Uterus (tissue), 4 donors: ENCODE measurements around the gene GSS. TPM values are rescaled to one million over a fixed set of nuclear protein-coding genes. Genes with fewer than 3 reads are reported as not detected.

ENCODE experiments used
- DNase-seq, 2 donors: peaks; one replicate each; pipeline ENCODE4 v3.0.0-alpha.2; 2019 to 2020
- H3K27ac ChIP-seq, 2 donors: fragments of 200-600 bp; sonication (generic); 1 replicate in 1 of 2; 2 replicates in 1 of 2; pipeline ENCODE4 v1.5.1; 2016 to 2018
- H3K27me3 ChIP-seq, 2 donors: fragments of 200-600 bp; sonication (generic); one replicate each; pipeline ENCODE4 v1.5.1; 2018 to 2019; ENCODE audit warnings: control low read depth in 1 of 2
- H3K36me3 ChIP-seq, 2 donors: fragments of 200-600 bp; sonication (generic); one replicate each; pipeline ENCODE4 v1.5.1; 2019; ENCODE audit warnings: control low read depth in 1 of 2
- H3K4me1 ChIP-seq, 2 donors: fragments of 200-600 bp; sonication (generic); one replicate each; pipeline ENCODE4 v1.5.1; 2018 to 2019; ENCODE audit warnings: control low read depth in 1 of 2
- H3K4me3 ChIP-seq, 2 donors: fragments of 200-600 bp; sonication (generic); 1 replicate in 1 of 2; 2 replicates in 1 of 2; pipeline ENCODE4 v1.5.1; 2018 to 2019; ENCODE audit warnings: mild to moderate bottlenecking in 1 of 2
- H3K9me3 ChIP-seq, 2 donors: fragments of 200-600 bp; sonication (generic); one replicate each; pipeline ENCODE4 v1.5.1; 2019; ENCODE audit warnings: control low read depth in 1 of 2
- CTCF ChIP-seq, 4 experiments: fragments of 200-600 bp in 2 of 4; fragments of 450-650 bp in 2 of 4; sonication (generic) in 2 of 4; IDR thresholded peaks; one replicate each; pipeline ENCODE4 v1.5.1; 2016 to 2019; ENCODE audit warnings: antibody characterized with exemption in 4 of 4, mild to moderate bottlenecking in 2 of 4, moderate library complexity in 1 of 4
- POLR2A ChIP-seq, 2 donors: fragments of 450-650 bp; IDR thresholded peaks; one replicate each; pipeline ENCODE4 v1.6.1; 2016; ENCODE audit warnings: antibody characterized with exemption in 2 of 2, mild to moderate bottlenecking in 1 of 2, moderate library complexity in 1 of 2
- intact Hi-C: fragments of 100-400 bp; cut with DNase I; formaldehyde crosslinking; loops from one replicate; pipeline ENCODE4 v1.15.1; 2023; ENCODE audit warnings: low total_unique reads
- total RNA-seq, 4 donors: library from RNA; depleted of rRNA in 3 of 4; stranded (reverse); fragments of >200 nt in 3 of 4; gene quantifications; one replicate each; pipeline versions ENCODE4 v1.1.0 to v1.2.4, GENCODE V29; 2014 to 2023
- donor health status: DM: yes; HTN: yes; CAD: no.

Gene GSS
- total RNA-seq, 4 donors from 2014 or later: 3.8 to 47.2 (median 16.5) TPM

DNA sequence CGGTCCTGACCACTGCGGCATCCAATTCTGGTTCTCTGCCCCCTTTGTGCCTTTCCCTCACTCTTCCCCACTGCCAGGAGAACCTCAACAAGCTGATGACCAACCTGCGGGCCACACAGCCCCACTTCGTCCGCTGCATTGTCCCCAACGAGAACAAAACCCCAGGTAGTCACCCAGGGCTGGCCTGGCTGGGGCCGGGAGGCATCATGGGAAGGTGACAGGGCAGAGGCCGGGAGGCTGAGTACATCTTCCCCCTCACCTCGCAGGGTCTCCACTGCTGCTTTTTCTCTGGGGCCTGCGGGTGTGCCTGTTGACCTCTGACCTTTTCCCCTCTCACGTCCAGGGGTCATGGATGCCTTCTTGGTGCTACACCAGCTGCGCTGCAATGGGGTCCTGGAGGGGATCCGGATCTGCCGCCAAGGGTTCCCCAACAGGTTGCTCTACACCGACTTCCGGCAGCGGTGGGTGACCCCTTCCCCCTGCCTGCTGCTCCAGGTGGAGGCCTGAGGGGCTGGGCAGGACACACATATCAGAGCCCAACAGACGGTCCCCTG, 35.1 kb upstream of the GSS start:
- no peak for DNase-seq
- intact Hi-C loops: no loop called here
- Histone ChIP-seq H3K36me3 (no peaks in the 10 kb centered on the region), H3K4me3 (no peak overlapping the region), H3K9me3 (no peaks in the 10 kb centered on the region), H3K4me1 (no peaks in the 10 kb centered on the region), H3K27me3 (no peaks in the 10 kb centered on the region), H3K27ac (no peak overlapping the region)
- TF ChIP-seq CTCF (IDR thresholded peaks at IDR 0.05) (no peak), POLR2A (IDR thresholded peaks at IDR 0.05) (no peak)

GRCh38 chr20:34990231-34990630, 34.6 kb upstream of the GSS start:
- Histone ChIP-seq H3K27ac (no peak overlapping the region), H3K36me3 (no peaks in the 10 kb centered on the region), H3K4me3 (no peak overlapping the region), H3K27me3 (no peaks in the 10 kb centered on the region), H3K4me1 (no peaks in the 10 kb centered on the region), H3K9me3 (no peaks in the 10 kb centered on the region)
- intact Hi-C loops: no loop called here
- no peak for DNase-seq
- TF ChIP-seq CTCF (IDR thresholded peaks at IDR 0.05): no peak
- no peak for TF ChIP-seq POLR2A (IDR thresholded peaks at IDR 0.05)

- Histone ChIP-seq H3K27me3 (no peaks in the 10 kb centered on the region), H3K9me3 (no peaks in the 10 kb centered on the region), H3K4me1 (no peaks in the 10 kb centered on the region), H3K36me3 (no peaks in the 10 kb centered on the region), H3K27ac (no peak overlapping the region), H3K4me3 (no peak overlapping the region)
- DNase-seq: peak in 1 of 2 donors; percentile 15
- TF ChIP-seq CTCF (IDR thresholded peaks at IDR 0.05): no peak
- no peak for TF ChIP-seq POLR2A (IDR thresholded peaks at IDR 0.05)
- intact Hi-C loops: no loop called here
These were observed 34.1 kb upstream of the GSS start for GRCh38 chr20:34989670-34990069.

DNA sequence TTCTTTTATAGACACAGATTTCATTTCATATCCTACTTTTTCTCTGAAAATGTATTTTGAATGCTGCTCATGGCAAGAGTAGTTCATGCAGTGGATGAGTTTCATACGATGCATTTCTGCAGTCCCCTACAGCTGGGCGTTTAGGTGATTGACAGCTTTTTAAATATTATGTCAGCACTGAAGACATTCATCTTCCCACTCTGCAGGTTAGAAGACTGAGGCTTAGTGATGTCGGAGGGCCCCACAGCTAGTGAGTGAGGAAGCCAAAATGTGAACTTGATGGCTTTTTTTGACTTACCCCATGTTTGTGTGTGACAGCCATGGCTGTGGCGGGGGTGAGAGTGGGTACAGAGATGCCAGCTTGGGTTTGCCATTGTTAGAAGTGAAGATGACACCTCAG, 33.5 kb upstream of the GSS start:
- intact Hi-C loops: no loop called here
- no peak for DNase-seq
- no peak overlapping the region for H3K4me3 ChIP-seq
- TF ChIP-seq POLR2A (IDR thresholded peaks at IDR 0.05): no peak
- TF ChIP-seq CTCF (IDR thresholded peaks at IDR 0.05): no peak
- no peak overlapping the region for H3K27ac ChIP-seq
- H3K4me1 ChIP-seq: no peaks in the 10 kb centered on the region
- H3K36me3 ChIP-seq: no peaks in the 10 kb centered on the region
- H3K27me3 ChIP-seq: no peaks in the 10 kb centered on the region
- H3K9me3 ChIP-seq: no peaks in the 10 kb centered on the region

DNA sequence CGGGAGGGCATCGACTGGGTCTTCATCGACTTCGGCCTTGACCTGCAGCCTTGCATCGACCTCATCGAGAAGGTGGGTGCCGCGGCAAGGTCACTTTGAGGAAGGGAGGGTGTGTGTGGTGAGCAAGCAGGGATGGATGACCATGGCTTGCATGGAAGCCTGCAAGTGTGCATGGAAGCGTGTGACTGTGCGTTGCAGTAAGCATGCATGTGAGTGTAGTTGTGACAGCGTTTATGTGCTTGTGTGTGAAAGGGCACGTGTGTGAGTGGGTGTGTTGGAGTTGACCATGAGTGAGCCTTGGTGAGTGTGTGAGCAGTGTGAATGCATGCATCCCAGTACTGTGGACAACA, 32.6 kb upstream of the GSS start:
- Histone ChIP-seq H3K27me3 (peaks cover 0 to 4% of the 10 kb centered on the region in 2 donors), H3K4me3 (no peak overlapping the region), H3K27ac (no peak overlapping the region), H3K36me3 (no peaks in the 10 kb centered on the region), H3K9me3 (no peaks in the 10 kb centered on the region), H3K4me1 (no peaks in the 10 kb centered on the region)
- no peak for TF ChIP-seq POLR2A (IDR thresholded peaks at IDR 0.05)
- no peak for TF ChIP-seq CTCF (IDR thresholded peaks at IDR 0.05)
- DNase-seq: no peak
- intact Hi-C loops: no loop called here
